Tibial artery (tissue), 4 donors: ENCODE results near the gene CD58.

Experiments used
- DNase-seq, 2 donors: peaks; one replicate each; pipeline ENCODE4 v3.0.0-alpha.2; 2019
- H3K27ac ChIP-seq, 2 donors: fragments of 200-600 bp; sonication (generic) in 1 of 2; 1 replicate in 1 of 2; 2 replicates in 1 of 2; pipeline ENCODE4 v1.5.1; 2018 to 2019; ENCODE audit warnings: mild to moderate bottlenecking in 1 of 2
- H3K27me3 ChIP-seq, 2 donors: fragments of 200-600 bp; sonication (generic) in 1 of 2; one replicate each; pipeline versions ENCODE4 v1.5.1 to v1.6.0; 2016 to 2019
- H3K36me3 ChIP-seq, 3 donors: fragments of 200-600 bp; sonication (generic) in 2 of 3; one replicate each; pipeline ENCODE4 v1.5.1; 2016 to 2019; ENCODE audit warnings: mild to moderate bottlenecking in 2 of 3
- H3K4me1 ChIP-seq, 4 donors: fragments of 200-600 bp; sonication (generic) in 2 of 4; 1 replicate in 3 of 4; 2 replicates in 1 of 4; pipeline ENCODE4 v1.5.1; 2016 to 2019
- H3K4me3 ChIP-seq, 2 donors: fragments of 200-600 bp; sonication (generic) in 1 of 2; 1 replicate in 1 of 2; 2 replicates in 1 of 2; pipeline ENCODE4 v1.5.1; 2018 to 2019; ENCODE audit warnings: mild to moderate bottlenecking in 2 of 2
- H3K9me3 ChIP-seq, 3 donors: fragments of 200-600 bp; sonication (generic) in 1 of 3; one replicate each; pipeline ENCODE4 v1.5.1; 2016 to 2019
- CTCF ChIP-seq, 2 experiments: fragments of 200-600 bp in 1 of 2; fragments of 450-650 bp in 1 of 2; IDR thresholded peaks; one replicate each; pipeline ENCODE4 v1.5.1; 2017 to 2019; ENCODE audit warnings: antibody characterized with exemption in 2 of 2, mild to moderate bottlenecking in 1 of 2, moderate library complexity in 1 of 2
- intact Hi-C: fragments of 100-400 bp; cut with DNase I; formaldehyde crosslinking; loops from one replicate; pipeline ENCODE4 v1.15.0; 2023; ENCODE audit warnings: low total_unique reads

CD58 gene

GRCh38 chr1:116494745-116495144, 76.1 kb downstream of the CD58 start:
- Histone ChIP-seq H3K4me3 (no peak overlapping the region), H3K9me3 (no peaks in the 10 kb centered on the region), H3K4me1 (peaks cover 0 to 3% (median 0%) of the 10 kb centered on the region in 4 donors), H3K27ac (no peak overlapping the region), H3K27me3 (no peaks in the 10 kb centered on the region), H3K36me3 (no peaks in the 10 kb centered on the region)
- DNase-seq: no peak
- TF ChIP-seq CTCF (IDR thresholded peaks at IDR 0.05): no peak
- intact Hi-C loops: no loop called here

- intact Hi-C loops: no loop called here
- no peak overlapping the region for H3K4me3 ChIP-seq
- H3K4me1 ChIP-seq: peaks cover 0 to 3% (median 0%) of the 10 kb centered on the region in 4 donors
Measured at GRCh38 chr1:116494353-116494692, 76.5 kb downstream of the CD58 start.

GRCh38 chr1:116493484-116494352, 77.1 kb downstream of the CD58 start:
- H3K4me3 ChIP-seq: no peak overlapping the region
- H3K4me1 ChIP-seq: peaks cover 0 to 3% (median 0%) of the 10 kb centered on the region in 4 donors
- TF ChIP-seq CTCF (IDR thresholded peaks at IDR 0.05): no peak
- no peaks in the 10 kb centered on the region for H3K9me3 ChIP-seq
- H3K27me3 ChIP-seq: no peaks in the 10 kb centered on the region
- H3K36me3 ChIP-seq: no peaks in the 10 kb centered on the region
- no peak for DNase-seq
- intact Hi-C loops: no loop called here
- no peak overlapping the region for H3K27ac ChIP-seq

More at GRCh38 chr1:116494353-116494692, 76.5 kb downstream of the CD58 start:
- no peak for TF ChIP-seq CTCF (IDR thresholded peaks at IDR 0.05)
- Histone ChIP-seq H3K9me3 (no peaks in the 10 kb centered on the region), H3K36me3 (no peaks in the 10 kb centered on the region), H3K27ac (no peak overlapping the region), H3K27me3 (no peaks in the 10 kb centered on the region)
- no peak for DNase-seq

- Histone ChIP-seq H3K36me3 (no peaks in the 10 kb centered on the region), H3K4me1 (peaks cover 0 to 3% (median 0%) of the 10 kb centered on the region in 4 donors), H3K27ac (no peak overlapping the region), H3K9me3 (no peaks in the 10 kb centered on the region), H3K4me3 (no peak overlapping the region), H3K27me3 (no peaks in the 10 kb centered on the region)
- TF ChIP-seq CTCF (IDR thresholded peaks at IDR 0.05): no peak
- no peak for DNase-seq
- intact Hi-C loops: no loop called here
Measured at GRCh38 chr1:116493036-116493435, 77.8 kb downstream of the CD58 start.

GRCh38 chr1:116492358-116492811, 78.4 kb downstream of the CD58 start:
- Histone ChIP-seq H3K4me3 (no peak overlapping the region), H3K4me1 (peaks cover 0 to 3% (median 0%) of the 10 kb centered on the region in 4 donors), H3K27ac (no peak overlapping the region), H3K36me3 (no peaks in the 10 kb centered on the region), H3K9me3 (no peaks in the 10 kb centered on the region), H3K27me3 (no peaks in the 10 kb centered on the region)
- DNase-seq: no peak
- intact Hi-C loops: no loop called here
- no peak for TF ChIP-seq CTCF (IDR thresholded peaks at IDR 0.05)
